Cardiac ventricle fibroblast (primary cell): ENCODE results near the gene BPIFB1. TPM values are rescaled to one million over a fixed set of nuclear protein-coding genes. Genes with fewer than 3 reads are reported as not detected.

ENCODE experiments used
- total RNA-seq: library from RNA; depleted of rRNA; stranded (reverse); fragments of >200 nt; gene quantifications from 2 replicates; pipeline ENCODE4 v1.2.3, GENCODE V29; 2015

Gene BPIFB1, protein sequence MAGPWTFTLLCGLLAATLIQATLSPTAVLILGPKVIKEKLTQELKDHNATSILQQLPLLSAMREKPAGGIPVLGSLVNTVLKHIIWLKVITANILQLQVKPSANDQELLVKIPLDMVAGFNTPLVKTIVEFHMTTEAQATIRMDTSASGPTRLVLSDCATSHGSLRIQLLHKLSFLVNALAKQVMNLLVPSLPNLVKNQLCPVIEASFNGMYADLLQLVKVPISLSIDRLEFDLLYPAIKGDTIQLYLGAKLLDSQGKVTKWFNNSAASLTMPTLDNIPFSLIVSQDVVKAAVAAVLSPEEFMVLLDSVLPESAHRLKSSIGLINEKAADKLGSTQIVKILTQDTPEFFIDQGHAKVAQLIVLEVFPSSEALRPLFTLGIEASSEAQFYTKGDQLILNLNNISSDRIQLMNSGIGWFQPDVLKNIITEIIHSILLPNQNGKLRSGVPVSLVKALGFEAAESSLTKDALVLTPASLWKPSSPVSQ
- 0.50 TPM in 1 of 2 replicates, not detected in the other for total RNA-seq

DNA sequence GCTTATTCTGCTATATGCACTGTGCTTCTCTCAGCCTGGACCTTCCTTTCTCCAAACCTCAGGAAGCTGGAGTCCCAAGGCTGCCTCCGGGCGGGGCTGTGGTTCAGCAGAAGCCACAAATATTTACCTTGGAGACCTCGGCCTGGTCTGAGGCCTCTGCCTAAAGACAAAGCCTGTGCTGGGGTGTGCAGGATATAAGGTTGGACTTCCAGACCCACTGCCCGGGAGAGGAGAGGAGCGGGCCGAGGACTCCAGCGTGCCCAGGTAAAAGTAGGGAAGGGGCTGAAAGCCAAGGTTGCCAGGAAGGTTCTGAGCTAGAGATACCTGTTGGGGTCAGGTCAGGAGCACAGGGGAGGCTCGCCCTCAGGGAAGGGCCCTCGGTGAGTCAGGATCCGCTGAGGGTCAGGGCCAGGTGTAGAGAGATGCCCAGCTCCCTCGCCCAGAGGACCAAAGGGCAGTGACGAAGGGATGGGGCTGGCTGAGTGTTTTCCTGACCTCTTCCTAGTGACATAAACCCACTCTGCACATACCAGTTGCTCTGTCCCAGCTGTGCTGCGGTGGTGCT lies at the start of gene BPIFB1:
BPIFB1 (plus strand) TSS at position 224 of the 565 bp plus-strand sequence. CDS start 2,860 bp downstream, outside the sequence.

DNA sequence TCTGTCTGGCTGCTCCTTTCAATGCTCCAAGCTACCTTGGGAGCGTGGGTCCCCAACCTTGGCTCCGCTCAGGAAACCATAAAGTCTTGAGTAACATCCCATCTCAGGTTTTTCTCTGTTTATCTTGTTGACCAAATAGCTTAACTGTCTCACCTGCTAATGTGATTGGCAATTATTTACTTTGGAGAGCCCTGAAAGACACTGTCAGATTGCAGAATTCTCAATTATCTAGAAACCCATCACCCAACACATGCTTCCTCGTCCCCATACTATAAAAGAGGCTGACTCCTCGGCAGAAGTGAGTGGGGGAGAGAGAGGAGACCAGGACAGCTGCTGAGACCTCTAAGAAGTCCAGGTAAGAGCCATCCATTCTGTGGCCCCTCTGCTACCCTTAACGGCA lies 47.3 kb upstream of the BPIFB1 start, which contains the start of gene BPIFA1:
BPIFA1 (plus strand) TSS at position 301 of the 400 bp plus-strand sequence. CDS start 1,716 bp downstream, outside the sequence.

Other genes with a start within 250 kb of the BPIFB1 start
- not detected in 2 replicates for gene BPIFB3, start 229.3 kb upstream of the BPIFB1 start, total RNA-seq
- gene BPIFB4, start 203.6 kb upstream of the BPIFB1 start, total RNA-seq, result 0.06 and 0.24 TPM in 2 replicates
- not detected in 2 replicates for gene BPIFA2, start 115.1 kb upstream of the BPIFB1 start, total RNA-seq
- not detected in 2 replicates for gene BPIFA3, start 65.9 kb upstream of the BPIFB1 start, total RNA-seq
- gene BPIFA1, start 47.2 kb upstream of the BPIFB1 start, total RNA-seq, result not detected in 2 replicates
- 10.3 and 13.9 TPM in 2 replicates for gene CDK5RAP1, start 118.3 kb downstream of the BPIFB1 start, total RNA-seq
- 13.8 and 15.4 TPM in 2 replicates for gene SNTA1, start 160.5 kb downstream of the BPIFB1 start, total RNA-seq
- 7.4 and 8.9 TPM in 2 replicates for gene CBFA2T2, start 206.9 kb downstream of the BPIFB1 start, total RNA-seq